Ishikawa (cell line): Measurements from ENCODE around the gene USPL1.
A peak's percentile ranks its signal among the peaks of the same experiment; 100 is the strongest.

Experiments
- CEBPB ChIP-seq: IDR thresholded peaks from 2 replicates; pipeline ENCODE4 v1.6.1; 2012
- CREB1 ChIP-seq: IDR thresholded peaks from 2 replicates; pipeline ENCODE4 v1.6.1; 2012; ENCODE audit warnings: low read depth
- EGR1 ChIP-seq: IDR thresholded peaks from 2 replicates; pipeline ENCODE4 v1.6.1; 2012
- EP300 ChIP-seq: IDR thresholded peaks from 2 replicates; pipeline ENCODE4 v1.6.1; 2012; ENCODE audit warnings: borderline replicate concordance
- FOXM1 ChIP-seq: IDR thresholded peaks from 2 replicates; pipeline ENCODE4 v1.6.1; 2012; ENCODE audit warnings: low read depth, borderline replicate concordance
- NFIC ChIP-seq: IDR thresholded peaks from 2 replicates; pipeline ENCODE4 v1.6.1; 2012
- RAD21 ChIP-seq: IDR thresholded peaks from 2 replicates; pipeline ENCODE4 v1.6.1; 2012; ENCODE audit warnings: low read depth
- REST ChIP-seq: IDR thresholded peaks from 2 replicates; pipeline ENCODE4 v1.6.1; 2012; ENCODE audit warnings: low read depth, mild to moderate bottlenecking
- TAF1 ChIP-seq: IDR thresholded peaks from 2 replicates; pipeline ENCODE4 v1.6.1; 2012; ENCODE audit warnings: low read depth, mild to moderate bottlenecking
- TCF12 ChIP-seq: IDR thresholded peaks from 2 replicates; pipeline ENCODE4 v1.6.1; 2012; ENCODE audit warnings: low read depth
- USF1 ChIP-seq: IDR thresholded peaks from 2 replicates; pipeline ENCODE4 v1.6.1; 2012
- ZBTB7A ChIP-seq: IDR thresholded peaks from 2 replicates; pipeline ENCODE4 v1.6.1; 2012; ENCODE audit warnings: low read depth

- TF ChIP-seq EGR1 (no peak), EP300 (no peak), RAD21 (peak; percentile 48; the same call in 1 of the 2 replicates), TAF1 (no peak), REST (no peak), CREB1 (no peak), USF1 (no peak), ZBTB7A (no peak), TCF12 (no peak), CEBPB (no peak), NFIC (no peak), FOXM1 (no peak)
Observed at GRCh38 chr13:30679483-30680330, 62.0 kb downstream of the USPL1 start.
